ENCODE data around the gene ZNF638. TPM values are rescaled to one million over a fixed set of nuclear protein-coding genes. Genes with fewer than 3 reads are reported as not detected.

ZNF638 gene
- total and polyA plus RNA-seq, 2 of the 4 experiments (the other 2 are of a cell fraction) = 46.4 to 129 TPM

- DNase-seq (peak; percentile 92), ATAC-seq (ENCODE audit: low read depth) (peak; percentile 86)
- H3K23ac ChIP-seq (ENCODE audit: low read depth, low read length) = no peak overlapping the region
- WGBS, 2 experiments (ENCODE audit: extremely low coverage in 2 of 2, insufficient read length in 1 of 2) = no CpG with 5 or more reads among the region's 1 CpG
- peaks cover 7% of the 10 kb centered on the region; the same call in 1 of the 2 replicates for H4K20me1 ChIP-seq (ENCODE audit: insufficient read depth, low read length)
- POLR2A ChIA-PET (ENCODE audit: unreplicated experiment) = no interaction called here
- H4K91ac ChIP-seq (ENCODE audit: insufficient read depth, low read depth, low read length) = no peak overlapping the region
- in situ Hi-C loops (cut with MboI; ENCODE audit: low sequenced_read_pairs) (no loop called here), dilution Hi-C loops (cut with HindIII; ENCODE audit: low sequenced_read_pairs, unreplicated experiment) (no loop called here), intact Hi-C loops (cut with micrococcal nuclease) (no loop called here)
- H3K18ac ChIP-seq (ENCODE audit: low read depth, low read length) = no peak overlapping the region
- H3K9ac ChIP-seq (ENCODE audit: low read depth, low read length) = no peak overlapping the region
- peak overlapping the region; percentile 24 for H2BK5ac ChIP-seq (ENCODE audit: low read depth, low read length, poor library complexity, severe bottlenecking)
- no peak overlapping the region for H3K4me2 ChIP-seq (ENCODE audit: low read depth, low read length)
- no peaks in the 10 kb centered on the region for H3K9me3 ChIP-seq (ENCODE audit: control insufficient read depth, insufficient read depth, low read length)
- H2AFZ ChIP-seq (replicated peaks; ENCODE audit: low read length, poor library complexity) = no peak overlapping the region
- H3K14ac ChIP-seq (replicated peaks; ENCODE audit: low read depth, low read length) = no peak overlapping the region
- H3K4me3 ChIP-seq (ENCODE audit: insufficient read depth, low read depth, low read length) = no peak overlapping the region
- H3K4me1 ChIP-seq (ENCODE audit: control insufficient read depth, insufficient read depth, low read length) = 0 out of 2 replicates have a peak, but pooled peaks cover 2% of the 10 kb centered on the region
- H2BK20ac ChIP-seq (ENCODE audit: low read depth, low read length) = peak overlapping the region; percentile 68; the same call in 1 of the 2 replicates
- no peak overlapping the region for H3K56ac ChIP-seq (ENCODE audit: extremely low read depth, insufficient read depth, low read length)
- H3K27me3 ChIP-seq (ENCODE audit: control insufficient read depth, insufficient read depth, low read length) = no peaks in the 10 kb centered on the region
- TF ChIP-seq SMC3 (IDR thresholded peaks at IDR 0.05; ENCODE audit: low read depth, low read length) = no peak
- no peak for TF ChIP-seq MAZ (IDR thresholded peaks at IDR 0.05; ENCODE audit: borderline replicate concordance, low read depth, low read length)
- TF ChIP-seq NFE2L2 (IDR thresholded peaks at IDR 0.05; ENCODE audit: low read depth, low read length) = no peak
- peak; percentile 39; the same call in 1 of the 2 replicates for TF ChIP-seq FOS (IDR thresholded peaks at IDR 0.05; ENCODE audit: low read depth, low read length)
- TF ChIP-seq, protein P1, sequence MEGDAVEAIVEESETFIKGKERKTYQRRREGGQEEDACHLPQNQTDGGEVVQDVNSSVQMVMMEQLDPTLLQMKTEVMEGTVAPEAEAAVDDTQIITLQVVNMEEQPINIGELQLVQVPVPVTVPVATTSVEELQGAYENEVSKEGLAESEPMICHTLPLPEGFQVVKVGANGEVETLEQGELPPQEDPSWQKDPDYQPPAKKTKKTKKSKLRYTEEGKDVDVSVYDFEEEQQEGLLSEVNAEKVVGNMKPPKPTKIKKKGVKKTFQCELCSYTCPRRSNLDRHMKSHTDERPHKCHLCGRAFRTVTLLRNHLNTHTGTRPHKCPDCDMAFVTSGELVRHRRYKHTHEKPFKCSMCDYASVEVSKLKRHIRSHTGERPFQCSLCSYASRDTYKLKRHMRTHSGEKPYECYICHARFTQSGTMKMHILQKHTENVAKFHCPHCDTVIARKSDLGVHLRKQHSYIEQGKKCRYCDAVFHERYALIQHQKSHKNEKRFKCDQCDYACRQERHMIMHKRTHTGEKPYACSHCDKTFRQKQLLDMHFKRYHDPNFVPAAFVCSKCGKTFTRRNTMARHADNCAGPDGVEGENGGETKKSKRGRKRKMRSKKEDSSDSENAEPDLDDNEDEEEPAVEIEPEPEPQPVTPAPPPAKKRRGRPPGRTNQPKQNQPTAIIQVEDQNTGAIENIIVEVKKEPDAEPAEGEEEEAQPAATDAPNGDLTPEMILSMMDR (conservative IDR thresholded peaks at IDR 0.05; ENCODE audit: low read depth, low read length) = no peak
- no peak for TF ChIP-seq MAFK (IDR thresholded peaks at IDR 0.05; ENCODE audit: low read depth, low read length)
- TF ChIP-seq, protein P2, sequence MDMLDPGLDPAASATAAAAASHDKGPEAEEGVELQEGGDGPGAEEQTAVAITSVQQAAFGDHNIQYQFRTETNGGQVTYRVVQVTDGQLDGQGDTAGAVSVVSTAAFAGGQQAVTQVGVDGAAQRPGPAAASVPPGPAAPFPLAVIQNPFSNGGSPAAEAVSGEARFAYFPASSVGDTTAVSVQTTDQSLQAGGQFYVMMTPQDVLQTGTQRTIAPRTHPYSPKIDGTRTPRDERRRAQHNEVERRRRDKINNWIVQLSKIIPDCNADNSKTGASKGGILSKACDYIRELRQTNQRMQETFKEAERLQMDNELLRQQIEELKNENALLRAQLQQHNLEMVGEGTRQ (IDR thresholded peaks at IDR 0.05; ENCODE audit: low read depth, low read length) = no peak
- no peak for TF ChIP-seq RFX5 (IDR thresholded peaks at IDR 0.05; ENCODE audit: low read depth, low read length)
- TF ChIP-seq CEBPB (IDR thresholded peaks at IDR 0.05; ENCODE audit: low read depth, low read length) = peak; percentile 98
- no peak for TF ChIP-seq RAD21 (IDR thresholded peaks at IDR 0.05; ENCODE audit: low read length)
- TF ChIP-seq RCOR1 (IDR thresholded peaks at IDR 0.05; ENCODE audit: insufficient replicate concordance, low read length) = no peak
- TF ChIP-seq, protein P3, sequence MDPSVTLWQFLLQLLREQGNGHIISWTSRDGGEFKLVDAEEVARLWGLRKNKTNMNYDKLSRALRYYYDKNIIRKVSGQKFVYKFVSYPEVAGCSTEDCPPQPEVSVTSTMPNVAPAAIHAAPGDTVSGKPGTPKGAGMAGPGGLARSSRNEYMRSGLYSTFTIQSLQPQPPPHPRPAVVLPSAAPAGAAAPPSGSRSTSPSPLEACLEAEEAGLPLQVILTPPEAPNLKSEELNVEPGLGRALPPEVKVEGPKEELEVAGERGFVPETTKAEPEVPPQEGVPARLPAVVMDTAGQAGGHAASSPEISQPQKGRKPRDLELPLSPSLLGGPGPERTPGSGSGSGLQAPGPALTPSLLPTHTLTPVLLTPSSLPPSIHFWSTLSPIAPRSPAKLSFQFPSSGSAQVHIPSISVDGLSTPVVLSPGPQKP (IDR thresholded peaks at IDR 0.05; ENCODE audit: borderline replicate concordance, low read depth, low read length) = no peak
- TF ChIP-seq BHLHE40 (IDR thresholded peaks at IDR 0.05; ENCODE audit: low read depth, low read length) = no peak
- TF ChIP-seq MXI1 (IDR thresholded peaks at IDR 0.05; ENCODE audit: borderline replicate concordance, low read depth, low read length) = 0 out of 2 replicates have a peak, but pooled peaks have one; percentile 31
- no peak for TF ChIP-seq CHD1 (IDR thresholded peaks at IDR 0.05; ENCODE audit: low read depth, low read length)
- no peak for TF ChIP-seq POLR2A (IDR thresholded peaks at IDR 0.05; ENCODE audit: low read depth, low read length)
- H3K36me3 ChIP-seq (ENCODE audit: control insufficient read depth, insufficient read depth, low read length) = peaks cover 20% of the 10 kb centered on the region
- H3K79me1 ChIP-seq (ENCODE audit: low read depth in 1 of 2, low read length in 2 of 2) = peaks cover 8 to 14% of the 10 kb centered on the region in 2 experiments; a peak in 3 of 4 replicates
- no peak overlapping the region for H3K27ac ChIP-seq (ENCODE audit: insufficient read depth, low read length)
- no peak overlapping the region for H2BK120ac ChIP-seq (ENCODE audit: low read depth, low read length)
- H2BK15ac ChIP-seq (ENCODE audit: low read depth, low read length) = no peak overlapping the region; the same call in 2 of the 3 replicates
- no peaks in the 10 kb centered on the region for H3K9me1 ChIP-seq (ENCODE audit: insufficient read depth, low read length)
- no peak overlapping the region for H4K5ac ChIP-seq (ENCODE audit: low read depth, low read length)
- H2AK5ac ChIP-seq (ENCODE audit: low read depth, low read length) = no peak overlapping the region
- BruUV-seq (replicated peaks) = no TSS peak
- CTCF ChIA-PET = interaction anchor here (0.6 kb wide), 1 partner anchor 283 kb away, joined by 4 read pairs; no protein-coding TSS in a partner anchor
- no peak overlapping the region for H3K4ac ChIP-seq (ENCODE audit: low read depth, low read length)
- H4K8ac ChIP-seq (ENCODE audit: low read depth in 2 of 2, low read length in 2 of 2) = no peak overlapping the region
- no peak overlapping the region for H2AK9ac ChIP-seq (replicated peaks; ENCODE audit: low read depth, low read length, poor library complexity)
These were observed 53.4 kb downstream of the ZNF638 start for GRCh38 chr2:71385012-71385411.

Data from IMR-90 (cell line).